GM12874 (cell line): Measurements from ENCODE around the gene ATRN.

Experiments
- TF ChIP-seq, protein P1 (sequence below): IDR thresholded peaks from 2 replicates; pipeline ENCODE4 v1.5.1; 2011; ENCODE audit warnings: low read depth, mild to moderate bottlenecking, control low read depth, low read length, moderate library complexity; ENCODE audit not compliant: insufficient read depth

The ATRN gene

DNA sequence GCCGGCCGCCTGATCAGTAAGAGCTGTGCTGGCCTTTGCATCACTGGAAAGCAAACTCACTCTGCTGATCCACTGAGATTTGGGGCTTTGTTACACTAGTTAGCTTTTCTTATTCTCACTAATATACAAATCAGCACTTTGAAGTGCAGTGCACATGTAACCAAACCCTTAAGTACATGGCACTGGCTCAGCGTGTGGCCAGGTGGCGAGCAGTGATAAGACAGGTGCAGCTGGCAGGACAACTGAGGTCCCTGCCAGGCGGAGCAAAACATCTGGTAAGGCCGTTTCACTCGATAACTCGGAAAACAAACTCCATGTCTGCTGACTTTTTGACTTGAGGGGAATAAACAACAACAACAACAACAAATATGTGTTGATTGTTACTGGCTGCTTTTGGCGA lies 181.4 kb downstream of the ATRN start:
- TF ChIP-seq, protein P1, sequence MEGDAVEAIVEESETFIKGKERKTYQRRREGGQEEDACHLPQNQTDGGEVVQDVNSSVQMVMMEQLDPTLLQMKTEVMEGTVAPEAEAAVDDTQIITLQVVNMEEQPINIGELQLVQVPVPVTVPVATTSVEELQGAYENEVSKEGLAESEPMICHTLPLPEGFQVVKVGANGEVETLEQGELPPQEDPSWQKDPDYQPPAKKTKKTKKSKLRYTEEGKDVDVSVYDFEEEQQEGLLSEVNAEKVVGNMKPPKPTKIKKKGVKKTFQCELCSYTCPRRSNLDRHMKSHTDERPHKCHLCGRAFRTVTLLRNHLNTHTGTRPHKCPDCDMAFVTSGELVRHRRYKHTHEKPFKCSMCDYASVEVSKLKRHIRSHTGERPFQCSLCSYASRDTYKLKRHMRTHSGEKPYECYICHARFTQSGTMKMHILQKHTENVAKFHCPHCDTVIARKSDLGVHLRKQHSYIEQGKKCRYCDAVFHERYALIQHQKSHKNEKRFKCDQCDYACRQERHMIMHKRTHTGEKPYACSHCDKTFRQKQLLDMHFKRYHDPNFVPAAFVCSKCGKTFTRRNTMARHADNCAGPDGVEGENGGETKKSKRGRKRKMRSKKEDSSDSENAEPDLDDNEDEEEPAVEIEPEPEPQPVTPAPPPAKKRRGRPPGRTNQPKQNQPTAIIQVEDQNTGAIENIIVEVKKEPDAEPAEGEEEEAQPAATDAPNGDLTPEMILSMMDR, result no peak

DNA sequence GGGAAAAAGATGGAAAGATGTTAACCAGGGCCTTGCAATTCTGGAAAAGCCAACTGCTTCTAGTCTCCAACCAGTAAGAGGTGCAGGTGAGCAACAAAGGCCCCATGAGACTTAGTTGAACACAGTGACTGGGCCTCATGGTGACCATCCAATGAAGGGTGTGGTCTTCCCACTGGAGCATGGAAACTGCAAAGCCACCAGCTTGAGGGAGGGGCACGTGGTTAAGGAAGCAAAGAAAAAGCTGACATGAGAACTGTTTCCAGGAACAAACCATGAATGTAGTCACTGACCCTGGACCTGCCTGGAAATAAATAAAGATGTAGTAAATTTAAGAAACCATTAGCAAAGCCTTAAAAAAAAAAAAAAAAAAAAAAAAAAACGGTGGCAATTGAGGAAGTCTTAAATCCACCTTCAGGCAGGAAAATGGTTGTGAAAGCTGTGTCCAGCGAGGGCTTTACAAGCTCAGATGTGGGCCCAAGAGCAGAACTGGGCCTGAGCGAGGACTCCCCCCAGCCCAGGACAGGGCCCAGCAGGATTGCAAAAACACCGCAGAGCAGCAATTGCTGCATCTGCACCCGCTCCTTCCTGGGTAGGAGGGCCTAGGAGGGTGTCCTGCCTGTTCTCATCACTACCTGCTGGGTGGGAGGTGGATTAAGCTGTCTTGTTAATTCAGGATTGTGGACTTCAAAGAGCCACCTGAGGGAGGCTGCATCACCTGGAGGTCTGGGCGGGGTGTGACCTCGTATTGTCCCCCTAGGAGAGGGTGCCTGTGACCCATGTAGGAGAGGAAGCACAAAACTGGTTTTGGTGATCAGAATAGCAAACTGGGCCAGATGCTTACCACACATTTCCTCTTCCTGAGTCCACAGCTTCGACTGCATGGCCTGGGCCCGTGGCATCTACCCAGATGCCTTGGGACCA lies 182.1 kb downstream of the ATRN start:
- TF ChIP-seq, protein P1, result no peak

DNA sequence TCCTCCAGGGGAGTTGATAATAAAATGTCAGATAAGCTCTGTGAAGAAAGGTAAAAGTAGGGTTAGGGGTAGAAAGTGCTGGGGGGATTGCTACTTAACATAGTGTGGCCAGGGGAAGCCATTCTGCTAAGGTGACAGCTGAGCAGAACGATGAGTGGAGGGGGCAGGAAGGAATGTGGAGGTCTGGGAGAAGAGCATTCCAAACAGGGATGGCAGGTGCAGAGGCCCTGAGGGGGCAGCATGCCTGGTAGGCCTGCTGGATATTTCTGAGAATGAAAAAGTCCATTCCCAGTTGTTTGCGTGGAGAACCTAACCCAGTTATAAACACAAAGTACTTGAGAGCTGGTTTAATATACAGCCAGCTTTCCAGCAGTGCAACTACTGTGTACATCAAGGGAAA lies 183.1 kb downstream of the ATRN start:
- TF ChIP-seq, protein P1, result no peak

DNA sequence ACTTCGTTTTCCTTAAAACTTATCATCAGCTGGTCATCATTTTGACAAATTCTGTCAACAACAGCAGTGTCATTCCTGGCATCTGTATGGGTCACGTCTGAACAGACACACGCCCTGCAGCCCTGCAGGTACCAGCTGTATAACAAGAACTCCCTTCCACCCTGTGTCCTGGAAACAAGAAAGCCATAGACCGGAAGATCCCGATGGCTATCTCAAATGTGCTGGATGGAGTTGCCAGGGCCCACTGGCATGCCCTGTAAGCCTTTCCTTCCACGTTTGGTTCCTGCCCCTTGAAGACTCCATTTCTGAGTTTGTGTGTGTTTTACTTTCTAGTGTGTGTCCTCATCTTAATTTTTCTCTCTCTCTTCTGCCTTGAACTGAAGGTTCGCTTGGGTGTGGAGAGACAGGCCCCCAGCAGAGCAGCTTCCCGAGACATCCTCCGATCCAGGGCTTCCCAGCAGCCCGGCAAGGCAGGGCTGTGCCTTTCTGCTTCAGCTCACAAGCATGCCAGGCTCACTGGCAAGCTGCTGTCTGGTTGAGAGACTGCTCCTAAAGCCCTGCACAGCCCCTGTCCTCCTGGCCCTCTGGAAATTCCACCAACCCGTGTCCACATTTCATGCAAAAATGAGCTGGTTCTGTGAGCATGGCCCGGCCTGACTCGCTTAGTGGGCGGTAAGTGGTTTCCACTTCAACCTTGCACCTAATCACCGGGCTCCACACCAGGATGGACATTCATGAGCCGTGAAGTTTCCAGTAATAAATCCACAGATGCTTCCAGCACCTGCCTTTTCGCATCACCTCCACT lies 183.7 kb downstream of the ATRN start:
- TF ChIP-seq, protein P1, result no peak

DNA sequence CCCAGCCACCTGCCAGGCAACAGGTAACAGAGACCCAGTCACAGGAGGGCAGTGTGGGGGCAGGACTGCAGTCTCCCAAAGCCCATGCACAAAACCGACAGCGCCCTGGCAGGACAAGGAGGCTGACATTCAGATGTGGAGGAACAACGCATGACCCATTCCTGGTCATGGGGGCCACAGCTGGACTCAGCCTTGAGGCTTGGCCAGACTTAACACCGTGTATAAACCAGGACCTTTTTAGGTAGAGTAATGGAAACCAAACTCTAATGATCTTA lies 184.2 kb downstream of the ATRN start:
- TF ChIP-seq, protein P1, result no peak

DNA sequence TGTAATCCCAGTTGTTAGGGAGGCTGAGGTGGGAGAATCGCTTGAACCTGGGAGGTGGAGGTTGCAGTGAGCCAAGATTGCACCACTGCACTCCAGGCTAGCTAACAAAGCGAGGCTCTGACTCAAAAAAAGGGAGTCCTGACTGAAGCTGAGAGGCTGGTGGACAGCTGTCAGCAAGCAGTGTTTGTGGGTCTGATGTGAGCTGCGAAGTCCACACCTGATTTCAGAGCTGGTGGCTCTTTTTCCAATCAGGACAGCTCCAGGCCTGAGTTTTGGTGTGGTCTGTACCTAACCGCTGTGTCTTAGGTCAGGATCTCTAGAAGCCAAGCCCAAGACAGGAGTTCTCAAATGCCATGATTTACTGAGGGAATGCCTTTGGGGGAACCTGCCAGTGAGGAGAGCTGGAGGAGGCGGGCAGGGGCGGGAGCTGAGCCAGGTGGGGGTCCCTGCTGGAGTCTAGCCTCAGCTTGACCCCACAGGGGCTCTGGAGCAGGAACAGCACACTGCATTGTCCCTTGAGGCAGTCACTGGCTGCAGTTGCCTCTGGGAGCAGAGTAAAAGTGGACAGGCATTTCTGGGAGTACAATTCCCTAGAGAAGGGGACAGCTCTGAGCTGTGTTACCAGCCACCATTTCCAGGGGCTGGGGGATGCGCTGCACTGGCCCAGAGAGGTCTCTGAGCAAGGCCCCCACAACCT lies 187.3 kb downstream of the ATRN start:
- TF ChIP-seq, protein P1, result no peak
